Activated CD8-positive, alpha-beta memory T cell treated with anti-CD3 and anti-CD28 coated beads for 48 hours (primary cell): Measurements from ENCODE around the gene PDPK1.
"Not testable (repeated sequence)": the region's sequence is repeated elsewhere in the genome, so short reads cannot be mapped to it uniquely, and the experiment has no call there.

Experiments
- DNase-seq, 3 experiments: peaks; one replicate each; pipeline ENCODE4 v3.0.0-alpha.2; 2020; ENCODE audit warnings: low read depth in 2 of 3, low spot score in 2 of 3

The PDPK1 gene

DNA sequence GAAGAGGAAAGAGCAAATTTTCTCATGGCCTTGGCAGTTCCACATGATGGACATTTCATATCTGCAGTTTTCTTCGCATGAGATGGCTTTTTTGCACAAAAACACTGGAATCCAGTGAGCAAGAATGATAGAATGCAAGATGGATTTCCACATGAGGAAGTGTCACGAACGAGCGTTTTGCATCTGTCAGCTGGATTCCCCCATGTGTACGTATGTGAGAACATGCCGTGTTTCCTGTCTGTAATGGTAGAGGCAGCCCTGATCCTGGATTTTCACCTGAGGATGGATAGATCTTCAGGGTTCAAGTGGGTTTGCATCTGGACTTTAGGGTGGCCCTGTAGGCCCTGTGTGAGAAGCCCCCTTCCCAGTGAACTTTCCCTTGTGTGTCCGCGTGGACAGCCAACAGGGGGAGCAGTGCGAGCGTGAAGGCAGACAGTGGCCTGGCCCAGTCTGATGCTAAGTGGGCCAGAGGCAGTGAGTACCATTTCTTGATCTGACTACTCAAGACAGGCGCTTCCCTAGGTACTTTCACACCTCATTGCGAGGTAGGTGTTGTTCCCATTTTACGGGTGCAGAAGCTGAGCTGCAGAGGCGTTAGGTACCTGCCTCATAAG is 2.1 kb downstream of the PDPK1 start:
- not testable (repeated sequence) for DNase-seq

DNA sequence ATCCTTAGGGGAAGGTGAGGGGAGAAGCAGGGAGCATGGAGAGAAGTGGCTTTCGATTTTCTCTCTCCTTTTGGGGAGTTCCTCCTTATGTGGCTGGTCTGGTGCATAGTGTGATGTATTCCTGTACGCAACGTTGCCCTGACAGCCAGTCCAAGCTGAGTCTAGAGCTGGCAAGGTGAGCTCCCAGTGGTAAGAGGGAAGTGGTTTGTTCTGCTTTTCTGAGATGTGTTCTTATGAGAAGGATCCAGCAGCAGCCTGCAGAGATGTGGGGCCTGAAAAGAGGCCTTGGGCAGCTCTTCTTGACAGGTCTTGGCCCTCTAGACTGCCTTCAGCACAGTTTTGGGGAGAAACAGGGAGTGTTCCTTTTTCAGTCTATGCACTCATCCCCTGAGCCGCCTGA is 3.1 kb downstream of the PDPK1 start:
- not testable (repeated sequence) for DNase-seq

DNA sequence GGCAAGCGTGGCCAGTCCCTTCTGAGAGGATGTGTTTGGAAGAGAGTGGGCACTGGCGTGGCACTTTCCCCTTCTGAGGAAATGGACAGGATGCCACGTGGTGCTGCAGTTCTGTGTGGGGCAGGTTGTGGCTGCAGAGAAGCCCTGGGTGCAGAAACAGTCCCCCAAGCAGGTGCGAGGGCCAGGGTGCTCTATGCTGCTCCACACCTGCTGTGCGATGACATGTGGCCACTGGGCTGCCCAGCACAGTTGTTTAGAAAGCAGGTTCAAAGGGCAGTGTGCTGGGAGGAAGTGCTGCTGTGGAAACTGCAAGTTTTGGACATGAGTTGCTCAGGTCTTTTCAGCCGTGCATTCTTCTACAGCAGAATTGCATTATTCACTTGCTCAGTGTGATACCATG is 3.6 kb downstream of the PDPK1 start:
- not testable (repeated sequence) for DNase-seq

DNA sequence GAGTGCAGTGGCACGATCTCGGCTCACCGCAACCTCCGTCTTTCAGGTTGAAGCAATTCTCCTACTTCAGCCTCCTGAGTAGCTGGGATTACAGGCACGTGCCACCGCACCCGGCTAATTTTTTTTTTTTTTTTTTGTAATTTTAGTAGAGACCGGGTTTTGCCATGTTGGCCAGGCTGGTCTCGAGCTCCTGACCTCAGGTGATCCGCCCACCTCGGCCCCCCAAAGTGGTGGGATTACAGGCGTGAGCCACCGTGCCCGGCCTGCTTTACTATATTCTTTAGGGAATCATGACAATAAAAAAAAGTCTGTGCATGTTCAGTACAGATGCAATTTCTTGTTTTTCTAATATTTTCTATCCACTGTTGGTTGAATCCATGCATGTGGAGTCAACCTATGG is 6.0 kb downstream of the PDPK1 start:
- DNase-seq = not testable (repeated sequence)

DNA sequence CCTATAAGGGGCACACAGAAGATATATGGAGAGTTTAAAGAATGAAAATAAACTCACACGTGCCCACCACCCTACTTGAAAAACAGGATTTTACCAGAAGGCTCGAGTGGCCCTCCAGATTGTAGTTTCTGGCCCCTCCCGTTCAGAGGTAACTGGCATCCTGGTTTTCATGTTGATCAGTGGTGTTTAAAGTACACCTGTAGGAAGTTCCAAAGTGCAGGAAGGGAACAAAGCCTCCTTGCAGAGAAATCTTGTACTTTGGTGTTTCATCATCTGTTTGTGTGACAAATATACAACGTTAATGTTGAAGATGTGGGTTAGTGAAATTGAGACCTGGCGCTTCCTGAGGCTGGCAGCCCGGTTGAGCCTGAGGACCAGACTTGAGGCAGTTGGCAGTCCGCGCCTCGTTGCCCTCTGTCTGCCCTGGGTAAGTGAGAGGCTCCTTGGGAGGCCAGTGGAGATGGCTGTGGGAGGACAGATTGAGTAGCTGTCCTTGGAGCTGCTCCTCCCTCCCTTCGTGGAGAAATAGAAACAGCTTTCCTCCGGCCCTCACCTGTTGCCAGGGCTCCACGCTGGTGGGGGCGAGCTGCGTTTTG is 12.6 kb downstream of the PDPK1 start:
- DNase-seq = not testable (repeated sequence)

DNA sequence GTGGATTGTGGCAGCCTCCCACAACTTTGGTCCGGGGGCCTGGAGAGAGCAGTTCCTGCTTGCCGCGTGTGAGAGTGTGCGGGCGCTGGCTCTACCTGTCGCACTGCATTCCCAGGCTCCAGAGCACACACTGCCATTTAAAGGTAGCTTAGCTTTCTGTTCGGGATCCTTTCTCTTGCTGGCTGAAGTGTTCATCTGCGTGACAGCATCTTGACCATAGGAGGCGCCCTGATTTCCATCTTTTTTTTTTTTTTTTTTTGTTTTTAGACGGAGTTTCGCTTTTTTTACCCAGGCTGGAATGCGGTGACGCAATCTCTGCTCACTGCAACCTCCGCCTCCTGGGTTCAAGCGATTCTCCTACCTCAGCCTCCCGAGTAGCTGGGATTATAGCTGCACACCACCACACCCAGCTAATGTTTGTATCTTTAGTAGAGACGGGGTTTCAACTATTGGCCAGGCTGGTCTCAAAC is 13.6 kb downstream of the PDPK1 start:
- DNase-seq = not testable (repeated sequence)

DNA sequence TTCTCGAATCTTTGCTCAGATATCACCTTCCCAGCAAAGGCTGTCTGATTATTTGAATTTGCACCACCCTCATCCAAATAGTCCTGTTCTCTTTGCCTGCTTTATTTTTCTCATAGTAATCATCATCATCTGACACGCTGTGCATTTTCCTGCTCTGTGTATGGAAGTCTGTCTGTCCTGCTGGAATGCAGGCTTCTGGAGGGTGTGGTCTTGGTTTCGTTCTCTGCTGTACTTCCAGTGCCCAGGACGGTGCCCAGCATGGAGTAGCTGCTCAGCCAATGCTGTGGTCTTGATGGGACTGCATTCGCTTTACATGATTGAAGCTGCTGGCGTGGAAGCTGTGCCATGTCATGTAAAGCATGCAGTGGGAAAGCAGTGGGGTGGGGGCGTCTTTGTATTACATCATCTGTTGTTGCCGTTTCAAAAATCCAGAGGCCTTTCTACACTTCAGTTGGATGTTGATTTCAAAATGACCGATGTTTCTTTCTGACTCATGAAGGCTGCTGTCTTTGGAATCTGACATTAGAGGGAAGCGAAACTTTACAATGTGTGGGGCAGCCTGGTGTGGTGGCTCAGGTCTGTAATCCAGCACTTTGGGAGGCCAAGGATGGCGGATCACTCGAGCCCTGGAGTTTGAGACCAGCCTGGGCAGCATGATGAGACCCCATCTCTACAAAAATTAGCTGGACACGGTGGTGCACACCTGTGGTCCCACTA is 17.0 kb downstream of the PDPK1 start:
- DNase-seq = not testable (repeated sequence)

DNA sequence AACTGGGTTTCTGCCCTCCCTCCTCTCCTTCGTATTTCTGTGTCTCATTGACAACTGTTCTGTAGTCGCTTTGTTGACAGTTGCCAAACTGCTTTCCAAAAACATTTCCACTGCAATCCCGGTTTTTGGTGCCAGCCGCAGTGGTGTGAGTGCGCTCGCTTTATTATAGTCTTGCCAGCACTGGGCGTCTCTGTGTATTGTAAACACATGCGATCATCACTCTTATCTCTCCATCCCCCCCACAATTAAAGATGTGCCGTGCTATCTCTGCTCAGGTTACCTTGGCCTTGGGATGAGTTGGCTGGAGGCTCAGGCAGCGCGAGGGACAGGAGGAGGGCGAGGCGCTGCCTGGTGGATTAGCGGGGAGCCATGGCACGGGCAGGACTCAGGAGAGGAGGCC is 19.3 kb downstream of the PDPK1 start:
- DNase-seq = not testable (repeated sequence)

DNA sequence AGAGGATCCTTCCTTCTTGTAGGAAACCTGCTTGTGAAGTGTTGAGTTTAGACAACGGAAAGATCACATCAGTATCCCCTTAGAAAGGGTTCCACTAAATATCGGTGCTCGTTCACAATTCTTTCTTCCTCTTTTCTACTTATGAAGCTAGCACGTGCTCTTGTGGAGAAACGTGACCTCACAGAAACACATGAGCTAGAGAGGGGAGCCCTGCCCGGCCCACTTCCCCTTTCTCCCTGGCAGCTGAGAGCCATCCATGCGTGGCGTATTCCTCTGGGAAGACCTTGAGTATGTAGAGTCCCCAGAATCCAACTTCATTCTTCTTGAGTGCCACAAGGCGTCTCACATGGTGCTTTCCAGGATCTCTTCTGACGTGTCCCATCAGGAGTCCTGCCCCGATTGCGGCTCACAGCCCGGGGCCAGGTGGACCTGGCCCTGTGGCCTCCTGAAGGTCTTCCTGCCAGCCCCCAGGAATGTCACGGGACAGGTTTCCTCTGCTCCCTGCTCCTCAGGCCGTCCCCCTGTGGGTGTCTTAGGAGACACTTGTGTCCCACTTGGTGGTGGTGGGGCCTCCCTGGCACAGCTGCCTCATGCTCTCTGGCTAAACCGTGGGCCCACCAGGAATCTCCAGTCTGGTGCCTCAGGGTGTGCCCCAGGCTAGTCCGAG is 22.4 kb downstream of the PDPK1 start:
- DNase-seq = not testable (repeated sequence)

DNA sequence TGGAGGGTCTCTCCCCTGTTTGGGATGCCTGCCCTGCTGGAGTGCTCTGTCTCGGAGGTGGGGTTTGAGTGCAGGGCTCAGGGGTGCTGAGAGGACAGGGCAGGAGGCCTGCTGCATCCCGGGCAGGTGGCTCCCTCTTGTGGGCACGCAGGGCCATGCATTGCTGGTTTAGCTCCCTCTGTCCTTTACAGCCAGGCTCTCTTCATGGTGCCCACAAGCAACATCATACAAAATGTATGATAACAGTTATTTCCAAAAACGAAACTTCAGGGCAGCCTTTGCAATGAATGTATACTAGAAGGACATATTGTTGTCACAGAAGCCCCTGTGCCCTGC is 22.9 kb downstream of the PDPK1 start:
- peak in 1 of 3 experiments; percentile 42 for DNase-seq

DNA sequence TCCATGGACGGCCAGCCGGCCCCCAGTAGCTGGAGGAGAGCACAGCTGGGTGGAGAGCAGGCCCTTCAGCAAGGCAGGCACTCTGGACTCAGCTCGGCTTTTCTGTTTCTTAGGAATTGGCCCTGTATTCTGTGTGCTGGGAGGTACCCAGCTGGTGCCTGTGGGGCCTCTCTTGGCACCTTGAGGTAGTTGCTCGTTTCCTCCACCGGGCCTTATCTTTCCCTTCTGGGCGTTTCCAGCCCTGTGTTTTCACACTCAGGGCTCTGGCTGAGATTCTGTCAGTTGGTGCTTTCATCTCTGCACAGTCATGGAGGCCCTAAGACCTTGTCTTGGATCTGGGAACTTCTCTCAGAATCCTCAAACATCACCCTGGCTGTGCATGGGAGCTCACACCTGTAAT is 29.7 kb downstream of the PDPK1 start:
- not testable (repeated sequence) for DNase-seq

DNA sequence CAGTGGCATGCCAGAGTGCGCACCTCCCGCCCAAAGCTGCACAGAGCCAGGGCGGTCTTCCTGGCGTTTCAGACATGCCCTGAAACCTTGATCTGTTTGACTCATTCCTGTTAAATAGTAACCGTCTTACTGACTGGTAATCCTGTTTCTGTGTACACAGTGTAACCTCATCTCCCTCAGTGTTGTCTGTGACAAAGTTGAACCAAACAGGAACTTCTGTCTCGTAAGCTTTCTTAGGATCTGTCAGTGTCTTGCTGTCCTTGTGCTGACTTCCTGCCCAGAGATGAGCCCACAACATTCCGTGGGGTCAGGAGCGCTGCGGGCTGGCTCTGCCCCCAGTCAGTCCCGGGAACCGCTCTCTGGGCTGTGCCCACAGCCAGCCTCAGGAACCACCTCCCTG is 30.8 kb downstream of the PDPK1 start:
- not testable (repeated sequence) for DNase-seq

DNA sequence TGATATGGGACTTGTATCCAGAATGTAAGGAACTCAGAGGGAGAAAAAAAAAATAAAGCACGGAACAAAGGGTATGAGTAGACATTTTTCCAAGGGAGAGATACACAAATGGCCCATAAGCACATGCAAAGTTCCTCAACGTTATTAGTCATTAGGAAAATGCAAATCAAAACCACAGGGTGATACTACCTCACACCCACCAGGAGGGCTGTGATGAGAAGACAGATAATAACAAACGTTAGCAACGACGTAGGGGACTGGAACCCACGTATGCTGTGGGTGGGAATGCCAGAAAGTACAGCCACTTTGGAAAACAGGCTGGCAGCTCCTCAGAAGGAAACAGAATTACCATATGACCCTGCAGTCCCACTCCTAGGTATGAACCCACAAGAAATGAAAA is 34.9 kb downstream of the PDPK1 start:
- not testable (repeated sequence) for DNase-seq

DNA sequence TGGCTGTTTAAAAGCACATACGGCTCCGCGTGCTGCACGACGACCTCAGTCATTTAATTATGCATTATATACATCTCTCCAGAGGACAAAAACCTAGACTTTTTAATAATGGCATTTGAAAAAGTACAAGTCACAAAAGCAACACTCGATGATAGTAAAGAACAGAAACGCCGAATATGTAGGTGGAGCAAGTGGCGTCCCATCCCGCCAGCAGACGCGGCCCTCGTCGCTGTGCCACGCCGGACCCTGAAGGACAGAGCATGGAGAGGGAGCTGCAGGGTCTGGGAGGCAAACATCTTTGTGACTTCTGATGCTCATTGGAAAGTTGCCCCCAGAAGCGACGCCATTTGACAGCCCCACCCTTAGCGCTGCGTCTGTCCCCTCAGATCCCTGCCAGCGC is 38.0 kb downstream of the PDPK1 start:
- DNase-seq = not testable (repeated sequence)

DNA sequence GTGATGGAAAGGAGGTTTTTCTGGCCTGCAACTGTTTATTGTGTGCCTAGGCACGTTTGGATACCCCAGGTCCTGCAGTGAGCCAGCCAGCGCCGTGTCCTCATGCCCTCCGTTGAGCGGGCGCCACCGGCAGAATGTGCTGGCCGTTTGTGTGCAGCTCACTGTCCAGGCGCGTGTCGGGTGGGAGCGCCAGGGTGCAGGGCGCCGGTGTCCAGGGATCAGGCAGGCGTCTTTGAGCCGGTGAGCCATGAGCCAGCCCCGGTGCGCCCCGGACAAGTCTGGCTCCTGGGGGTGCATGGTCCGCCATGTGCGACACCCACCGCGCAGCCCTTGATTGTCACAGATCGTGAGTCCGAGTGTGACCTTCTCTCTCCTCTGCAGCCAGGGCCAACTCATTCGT is 39.2 kb downstream of the PDPK1 start:
- not testable (repeated sequence) for DNase-seq

DNA sequence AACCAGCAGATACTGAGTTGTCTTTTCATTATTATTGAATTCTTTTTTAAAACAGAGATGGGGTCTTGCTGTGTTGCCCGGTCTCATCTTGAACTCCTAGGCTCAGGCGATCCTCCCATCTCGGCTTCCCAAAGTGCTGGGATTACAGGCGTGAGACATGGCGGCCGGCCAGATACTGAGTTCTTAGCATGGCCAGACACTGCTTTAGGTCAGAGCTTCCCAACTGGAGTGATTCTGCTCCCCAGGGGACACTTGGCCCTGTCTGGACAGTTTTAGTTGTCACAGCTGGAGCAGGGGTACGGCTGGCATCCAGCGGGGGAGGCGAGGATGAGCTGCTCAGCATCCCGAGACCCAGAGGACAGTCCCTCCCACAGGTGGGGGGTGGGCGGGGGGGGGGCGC is 41.1 kb downstream of the PDPK1 start:
- not testable (repeated sequence) for DNase-seq

DNA sequence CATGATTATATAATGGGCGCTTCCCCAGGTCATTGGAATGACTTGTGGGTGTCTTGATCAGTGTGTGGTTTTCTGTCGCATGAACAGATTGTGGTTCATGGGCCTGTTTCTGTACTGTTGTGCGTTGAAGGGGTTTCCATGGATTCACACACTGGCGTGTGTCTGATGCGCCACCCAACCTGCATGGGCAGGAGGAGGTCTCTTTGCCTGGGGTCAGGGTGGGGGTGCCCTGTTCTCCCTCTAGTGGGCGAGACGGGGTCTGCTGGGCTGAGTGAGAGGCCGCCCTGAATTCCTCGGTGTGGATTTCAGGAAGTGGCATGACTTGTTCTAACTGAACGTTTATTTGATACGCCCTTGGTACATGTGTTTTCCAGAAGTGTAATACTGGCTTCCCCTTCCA is 42.3 kb downstream of the PDPK1 start:
- not testable (repeated sequence) for DNase-seq

DNA sequence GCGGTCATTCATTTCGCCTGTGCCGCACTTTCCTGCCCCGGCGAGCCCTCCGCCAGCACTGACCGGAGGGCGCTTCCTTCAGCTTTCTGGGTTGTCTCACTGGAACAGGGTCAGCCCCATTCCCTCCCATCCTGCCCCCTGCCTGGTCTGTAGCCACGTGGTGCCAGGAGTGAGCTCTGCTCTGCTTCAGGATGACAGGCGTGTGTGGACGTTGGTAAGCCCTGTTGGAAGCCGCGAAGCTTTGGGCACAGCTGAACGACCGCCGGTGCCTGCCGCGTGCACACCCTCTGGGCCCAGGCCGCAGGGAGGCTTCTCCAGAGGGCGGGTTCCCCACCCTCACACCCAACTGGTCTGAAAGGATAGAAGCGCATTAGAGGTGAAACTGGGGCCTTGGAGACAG is 43.0 kb downstream of the PDPK1 start:
- DNase-seq = not testable (repeated sequence)

DNA sequence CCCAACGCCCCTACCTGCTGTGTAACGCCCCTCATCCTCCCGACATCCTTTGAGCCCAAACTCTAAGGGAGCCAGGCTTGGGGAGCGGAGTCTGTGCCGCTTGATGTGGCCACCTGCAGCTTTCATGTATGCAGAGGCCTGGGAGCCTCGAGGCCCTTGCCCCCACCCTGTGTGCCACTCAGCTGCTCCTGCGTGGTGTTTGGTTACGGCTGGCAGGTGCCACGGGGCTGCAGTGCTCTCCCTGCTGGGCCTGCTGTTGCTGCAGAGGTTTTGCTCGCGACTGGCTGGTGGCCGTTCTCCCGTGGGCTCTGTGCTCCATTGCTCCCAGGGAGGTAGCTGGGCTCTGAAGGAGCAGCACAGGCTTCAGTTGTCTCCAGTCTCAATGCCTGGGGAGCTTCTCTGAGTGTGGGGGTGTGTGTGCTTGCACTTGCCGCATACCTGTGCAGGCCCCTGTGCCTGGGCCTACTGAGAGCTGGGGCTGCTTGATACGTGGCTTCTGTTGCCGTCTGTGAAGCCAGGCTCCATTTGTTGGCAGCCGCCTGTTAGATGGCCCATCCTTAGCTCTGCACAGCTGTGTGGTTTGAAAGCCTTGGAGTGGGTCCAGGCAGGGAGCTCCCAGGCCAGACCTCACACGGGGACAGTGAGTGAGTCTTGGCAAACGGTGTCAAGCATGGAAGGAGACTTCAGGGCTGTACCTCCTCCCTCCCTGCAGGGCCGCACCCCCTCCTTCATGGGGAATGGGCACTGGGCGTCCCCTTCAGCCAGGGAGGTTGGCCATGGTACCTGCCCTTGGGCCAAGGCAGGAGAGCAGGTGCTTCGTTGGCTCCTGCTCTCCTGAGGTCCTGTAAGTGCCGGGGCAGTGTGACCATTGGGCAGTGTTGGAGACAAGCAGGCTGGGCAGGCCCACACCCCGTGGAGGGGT is 47.2 kb downstream of the PDPK1 start:
- no peak for DNase-seq

DNA sequence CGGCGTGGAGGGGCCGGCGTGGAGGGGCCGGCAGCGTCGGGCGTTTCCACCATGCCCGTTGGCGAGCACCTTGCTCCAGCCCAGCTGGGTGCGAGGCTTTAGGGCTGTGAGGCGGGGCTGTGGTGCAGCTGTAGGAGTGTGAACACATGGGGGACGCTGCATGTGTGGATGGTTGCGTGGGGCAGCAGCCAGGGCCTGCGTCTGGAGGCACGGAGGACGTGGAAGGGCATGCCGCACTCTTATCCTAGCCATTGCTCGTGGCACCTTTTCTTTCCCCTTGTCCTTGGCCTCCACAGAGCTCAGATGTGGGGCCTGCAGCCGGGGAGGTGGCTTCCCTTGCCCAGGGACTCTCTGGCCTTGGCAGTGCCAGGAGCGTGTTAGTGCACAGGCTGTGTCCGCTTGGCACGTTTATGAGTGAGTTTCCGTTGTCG is 47.8 kb downstream of the PDPK1 start:
- no peak for DNase-seq

DNA sequence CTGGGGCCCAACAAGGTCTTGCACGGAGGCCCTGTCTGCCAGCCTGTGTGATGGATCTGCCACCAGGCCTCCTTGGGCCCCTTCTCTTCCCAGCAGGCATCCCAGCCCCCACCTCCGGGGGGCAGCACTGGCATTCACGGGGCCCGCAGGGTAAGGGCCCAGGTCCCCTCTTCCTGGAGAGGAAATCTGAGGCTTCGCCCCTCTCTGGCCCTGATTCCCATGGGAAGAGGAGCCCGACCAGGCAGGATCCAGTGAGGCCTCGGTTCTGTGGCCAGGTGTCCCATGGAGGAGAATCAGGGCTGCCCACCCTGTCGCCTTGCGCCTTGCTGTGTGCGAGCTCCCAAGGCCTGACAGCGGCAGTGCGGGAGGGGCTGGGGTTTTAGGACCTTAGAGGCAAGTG is 48.4 kb downstream of the PDPK1 start:
- no peak for DNase-seq
